Measurements from ENCODE around the gene ATG3. TPM values are rescaled to one million over a fixed set of nuclear protein-coding genes. Genes with fewer than 3 reads are reported as not detected.

ATG3 gene
- total RNA-seq, 1 experiment from 2014 or later, result 52.3 TPM

- no peaks in the 10 kb centered on the region for H3K36me3 ChIP-seq (ENCODE audit: control insufficient read depth, insufficient read depth, low read length)
- CTCF ChIA-PET, result no interaction called here
- H3K4me3 ChIP-seq (ENCODE audit: low read depth, low read length), result no peak overlapping the region
- no peaks in the 10 kb centered on the region for H3K9me3 Mint-ChIP-seq (ENCODE audit: unreplicated experiment)
- no peaks in the 10 kb centered on the region for H3K27me3 ChIP-seq (replicated peaks; ENCODE audit: control insufficient read depth, insufficient read depth, low read length)
- H3K27me3 Mint-ChIP-seq (ENCODE audit: insufficient read depth, unreplicated experiment), result no peaks in the 10 kb centered on the region
- POLR2A ChIA-PET, result no interaction called here
- intact Hi-C loops (cut with micrococcal nuclease; ENCODE audit: unreplicated experiment), result no loop called here
- no peak overlapping the region for H3K27ac Mint-ChIP-seq (ENCODE audit: unreplicated experiment)
- BruUV-seq (replicated peaks), result no TSS peak
- no peak for TF ChIP-seq CTCF (IDR thresholded peaks at IDR 0.05; ENCODE audit: insufficient read depth in 1 of 2, low read depth in 1 of 2, low read length in 1 of 2, severe bottlenecking in 1 of 2, unreplicated experiment in 1 of 2)
- H3K9me3 ChIP-seq, result no peaks in the 10 kb centered on the region
- H3K4me3 Mint-ChIP-seq (ENCODE audit: unreplicated experiment), result no peak overlapping the region
- H3K36me3 Mint-ChIP-seq (ENCODE audit: insufficient read depth, unreplicated experiment), result no peaks in the 10 kb centered on the region
- no peaks in the 10 kb centered on the region for H3K4me1 ChIP-seq
- no peak for DNase-seq
- H3K4me1 Mint-ChIP-seq (ENCODE audit: low read depth, unreplicated experiment), result no peaks in the 10 kb centered on the region
These were observed 44.3 kb upstream of the ATG3 start for GRCh38 chr3:112606098-112606497.

- no peak overlapping the region for H3K4me3 ChIP-seq (ENCODE audit: low read depth, low read length)
- no peaks in the 10 kb centered on the region for H3K36me3 ChIP-seq (ENCODE audit: control insufficient read depth, insufficient read depth, low read length)
- Mint-ChIP-seq H3K27me3 (ENCODE audit: insufficient read depth, unreplicated experiment) (no peaks in the 10 kb centered on the region), H3K4me3 (ENCODE audit: unreplicated experiment) (no peak overlapping the region), H3K9me3 (ENCODE audit: unreplicated experiment) (no peaks in the 10 kb centered on the region), H3K36me3 (ENCODE audit: insufficient read depth, unreplicated experiment) (no peaks in the 10 kb centered on the region), H3K4me1 (ENCODE audit: low read depth, unreplicated experiment) (no peaks in the 10 kb centered on the region), H3K27ac (ENCODE audit: unreplicated experiment) (no peak overlapping the region)
- no peak for TF ChIP-seq CTCF (IDR thresholded peaks at IDR 0.05; ENCODE audit: insufficient read depth in 1 of 2, low read depth in 1 of 2, low read length in 1 of 2, severe bottlenecking in 1 of 2, unreplicated experiment in 1 of 2)
- DNase-seq, result no peak
- H3K27me3 ChIP-seq (replicated peaks; ENCODE audit: control insufficient read depth, insufficient read depth, low read length), result no peaks in the 10 kb centered on the region
- no peaks in the 10 kb centered on the region for H3K9me3 ChIP-seq
- BruUV-seq (replicated peaks), result no TSS peak
- CTCF ChIA-PET, result no interaction called here
- intact Hi-C loops (cut with micrococcal nuclease; ENCODE audit: unreplicated experiment), result no loop called here
- POLR2A ChIA-PET, result no interaction called here
- H3K4me1 ChIP-seq, result no peaks in the 10 kb centered on the region
These were observed 43.5 kb upstream of the ATG3 start for GRCh38 chr3:112605285-112605684.

- Mint-ChIP-seq H3K36me3 (ENCODE audit: insufficient read depth, unreplicated experiment) (no peaks in the 10 kb centered on the region), H3K4me3 (ENCODE audit: unreplicated experiment) (no peak overlapping the region), H3K4me1 (ENCODE audit: low read depth, unreplicated experiment) (no peaks in the 10 kb centered on the region), H3K27me3 (ENCODE audit: insufficient read depth, unreplicated experiment) (no peaks in the 10 kb centered on the region), H3K27ac (ENCODE audit: unreplicated experiment) (no peak overlapping the region), H3K9me3 (ENCODE audit: unreplicated experiment) (no peaks in the 10 kb centered on the region)
- intact Hi-C loops (cut with micrococcal nuclease; ENCODE audit: unreplicated experiment), result no loop called here
- Histone ChIP-seq H3K36me3 (ENCODE audit: control insufficient read depth, insufficient read depth, low read length) (no peaks in the 10 kb centered on the region), H3K4me3 (ENCODE audit: low read depth, low read length) (no peak overlapping the region), H3K27me3 (replicated peaks; ENCODE audit: control insufficient read depth, insufficient read depth, low read length) (no peaks in the 10 kb centered on the region), H3K9me3 (no peaks in the 10 kb centered on the region), H3K4me1 (no peaks in the 10 kb centered on the region)
- ChIA-PET POLR2A (no interaction called here), CTCF (no interaction called here)
- no peak for DNase-seq
- no peak for TF ChIP-seq CTCF (IDR thresholded peaks at IDR 0.05; ENCODE audit: insufficient read depth in 1 of 2, low read depth in 1 of 2, low read length in 1 of 2, severe bottlenecking in 1 of 2, unreplicated experiment in 1 of 2)
- BruUV-seq (replicated peaks), result no TSS peak
These were observed 42.8 kb upstream of the ATG3 start for GRCh38 chr3:112604536-112604935.

Data from Caco-2 (cell line).